SH-SY5Y (cell line): ENCODE measurements around the gene KIAA1755.

Experiments used
- GATA2 ChIP-seq: IDR thresholded peaks from 2 replicates; pipeline ENCODE4 v1.6.1; 2011; ENCODE audit warnings: mild to moderate bottlenecking, low read depth, low read length
- GATA3 ChIP-seq: IDR thresholded peaks from 2 replicates; pipeline ENCODE4 v1.6.1; 2011; ENCODE audit warnings: low read depth, mild to moderate bottlenecking, low read length, moderate library complexity

The KIAA1755 gene

DNA sequence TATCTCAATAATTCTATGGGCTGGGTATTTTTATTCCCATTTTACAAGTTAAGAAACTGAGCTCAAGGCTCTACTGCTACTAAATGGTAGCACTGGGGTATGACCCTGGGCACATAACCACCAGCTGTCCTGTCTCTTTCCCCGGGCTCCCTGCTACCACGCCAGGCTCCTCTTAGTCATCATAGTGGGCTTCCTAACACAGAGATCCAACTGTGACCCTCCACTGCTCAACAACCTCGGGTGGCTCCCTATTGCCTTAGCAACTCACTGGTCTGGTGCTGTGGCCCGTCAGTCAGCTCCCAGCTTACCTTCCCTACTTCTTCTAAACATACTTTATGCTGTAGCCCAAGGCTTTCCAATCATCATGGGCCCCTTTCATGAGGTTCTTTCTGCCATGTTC, 4.5 kb downstream of the KIAA1755 start:
- no peak for TF ChIP-seq GATA3
- TF ChIP-seq GATA2: no peak

DNA sequence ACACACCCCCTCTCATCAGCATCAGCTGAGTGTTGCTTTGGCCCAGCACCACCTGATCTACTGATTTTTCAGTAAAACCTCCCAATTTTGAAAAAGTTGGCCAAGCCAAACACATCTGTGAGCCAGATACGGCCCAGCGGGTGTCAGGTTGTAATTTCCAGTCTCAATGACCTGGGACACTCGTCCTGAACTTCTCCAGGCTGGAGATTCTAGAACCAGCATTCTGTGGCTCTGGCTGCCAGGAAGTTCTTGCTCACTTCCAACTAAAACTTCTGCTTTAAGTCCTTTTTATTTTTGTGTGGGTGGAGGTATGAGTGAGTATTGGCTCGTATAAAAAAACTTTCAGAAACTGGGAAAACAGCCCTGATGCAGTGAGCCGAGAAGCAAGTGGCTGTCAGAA, 5.1 kb downstream of the KIAA1755 start:
- TF ChIP-seq GATA3 (no peak), GATA2 (no peak)

DNA sequence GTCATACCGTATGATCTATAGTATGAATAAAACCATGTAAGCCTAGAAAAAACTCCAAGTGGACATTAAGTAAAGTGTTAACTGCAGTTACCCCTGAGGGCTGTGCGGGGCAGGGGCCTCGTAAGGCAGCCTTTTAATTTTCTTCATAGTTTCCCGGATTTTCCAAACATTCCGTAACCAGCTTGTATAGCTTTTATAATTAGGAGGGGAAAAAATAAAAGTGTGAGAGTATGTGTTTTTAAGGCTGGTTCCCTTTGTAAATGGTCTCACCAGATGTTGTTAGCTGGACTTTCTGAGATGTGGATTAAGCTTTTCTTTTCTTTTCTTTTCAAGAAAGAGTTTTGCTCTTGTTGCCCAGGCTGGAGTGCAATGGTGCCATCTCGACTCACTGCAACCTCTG, 7.0 kb downstream of the KIAA1755 start:
- TF ChIP-seq GATA3: no peak
- TF ChIP-seq GATA2: no peak

DNA sequence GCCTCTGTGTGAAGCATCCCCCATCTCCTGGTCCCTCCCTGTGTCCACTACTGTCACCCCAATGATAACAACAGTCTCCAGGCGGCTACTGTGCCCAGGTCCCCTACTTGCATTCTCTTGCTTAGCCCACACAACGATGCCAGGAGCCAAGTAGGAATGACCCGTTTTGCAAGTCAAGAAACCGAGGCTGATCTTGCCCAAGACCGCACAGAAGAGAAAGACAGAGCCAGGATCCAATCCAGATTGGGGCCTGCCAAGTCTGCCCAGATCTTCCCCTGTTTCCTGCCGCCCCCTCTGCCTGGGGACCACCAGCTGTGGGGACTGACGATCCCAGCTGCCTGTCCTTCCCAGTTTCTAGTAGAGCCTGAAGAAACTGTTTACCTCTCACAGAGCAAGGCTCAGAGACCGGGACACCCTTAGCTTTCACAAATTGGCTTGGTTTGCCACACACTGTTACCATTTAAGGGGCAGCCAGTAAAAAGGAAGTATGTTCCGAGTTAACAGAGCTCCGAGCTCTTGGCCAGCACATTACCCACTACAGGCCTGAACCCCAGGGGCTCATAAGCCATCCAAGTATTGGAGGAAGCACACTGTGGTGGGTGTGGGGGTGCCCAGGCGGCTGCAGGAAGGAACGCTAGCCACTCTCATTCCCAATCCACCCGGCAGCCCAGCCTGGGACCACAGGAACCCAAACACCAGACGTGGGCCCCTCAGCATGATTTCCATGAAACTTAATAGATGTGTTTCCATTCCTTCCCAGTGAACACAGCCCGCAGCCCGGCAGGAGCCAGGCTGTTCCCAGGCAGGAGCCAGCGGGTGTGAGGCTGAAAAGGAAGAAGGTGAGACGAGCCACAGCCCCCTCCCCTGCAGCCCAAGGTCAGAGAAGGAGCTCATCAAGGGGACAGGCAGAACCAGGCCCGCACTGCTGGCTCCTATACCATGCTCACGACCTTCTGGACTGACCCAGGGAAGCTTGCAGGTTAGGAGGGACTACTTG, 7.9 kb downstream of the KIAA1755 start:
- TF ChIP-seq GATA2 (no peak), GATA3 (no peak)

DNA sequence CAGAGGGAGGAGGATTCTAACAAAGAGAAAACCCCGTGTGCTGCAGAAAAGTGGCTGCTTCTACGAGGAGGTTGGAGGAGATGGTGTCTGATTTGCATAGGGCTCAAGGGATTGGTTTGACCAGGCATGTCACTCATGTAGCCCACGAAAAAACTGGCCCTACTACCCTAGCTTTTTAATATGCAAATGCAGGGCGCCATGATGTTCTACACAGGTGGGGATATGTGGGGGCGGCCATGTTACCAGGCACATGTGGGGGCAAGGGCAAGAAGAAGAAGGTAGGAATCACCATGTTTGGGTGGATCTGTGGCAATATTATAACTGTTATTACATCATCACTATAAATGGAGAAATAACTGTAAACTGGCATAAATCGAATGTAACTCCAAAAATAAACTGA, 9.9 kb downstream of the KIAA1755 start:
- TF ChIP-seq GATA3 (no peak), GATA2 (no peak)

DNA sequence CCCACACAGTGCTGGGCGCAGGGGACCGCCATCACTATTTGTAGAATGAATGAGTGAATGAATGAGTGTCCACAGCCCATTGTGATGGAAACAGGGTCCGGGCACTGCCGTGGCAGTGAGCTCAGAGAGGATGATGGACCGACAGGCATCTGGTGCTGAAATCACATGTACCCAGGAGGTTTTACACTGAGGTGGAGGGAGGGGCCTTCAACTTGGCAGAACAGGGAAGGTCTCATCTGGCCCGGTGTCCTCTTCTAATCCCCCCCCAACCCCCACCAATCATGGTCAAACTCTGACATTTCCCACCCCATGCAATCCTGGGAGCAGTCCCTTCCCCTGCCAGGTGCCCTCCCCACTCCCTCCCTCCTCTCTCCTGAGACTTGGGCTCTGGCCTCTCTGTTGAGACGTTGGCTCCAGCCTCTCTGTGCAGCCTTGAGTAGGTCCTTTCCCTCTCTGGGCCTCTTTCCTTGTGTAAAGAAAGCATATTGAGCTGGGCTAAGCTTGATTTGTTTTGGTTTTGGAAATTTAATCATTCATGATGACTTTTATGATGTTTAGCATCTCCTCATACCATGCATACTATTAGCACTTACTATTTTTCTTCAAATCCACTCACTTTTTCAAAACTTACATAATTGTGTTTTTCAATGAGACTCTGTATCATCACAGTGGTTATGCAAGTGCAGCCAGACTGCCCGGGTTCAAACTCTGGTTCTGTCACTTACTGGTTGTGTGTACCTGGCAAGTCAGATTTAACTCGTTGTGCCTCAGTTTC, 10.8 kb downstream of the KIAA1755 start:
- TF ChIP-seq GATA2 (no peak), GATA3 (no peak)

DNA sequence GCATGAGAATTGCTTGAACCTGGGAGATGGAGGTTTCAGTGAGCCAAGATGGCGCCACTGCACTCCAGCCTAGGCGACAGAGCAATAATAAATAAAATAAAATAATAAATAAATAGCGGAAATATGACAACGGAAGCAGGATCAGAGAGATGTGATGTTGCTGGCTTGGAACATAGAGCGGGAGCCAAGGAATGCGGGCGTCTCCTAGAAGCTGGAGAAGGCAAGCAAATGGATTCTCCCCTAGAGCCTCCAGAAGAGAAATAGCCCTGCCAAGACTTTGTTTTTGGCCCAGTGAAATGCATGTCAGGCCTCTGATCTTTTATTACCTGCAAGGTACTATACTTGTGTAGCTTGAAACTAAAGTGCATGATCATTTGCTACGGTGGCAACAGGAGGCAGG, 12.4 kb downstream of the KIAA1755 start:
- TF ChIP-seq GATA2 (no peak), GATA3 (no peak)

DNA sequence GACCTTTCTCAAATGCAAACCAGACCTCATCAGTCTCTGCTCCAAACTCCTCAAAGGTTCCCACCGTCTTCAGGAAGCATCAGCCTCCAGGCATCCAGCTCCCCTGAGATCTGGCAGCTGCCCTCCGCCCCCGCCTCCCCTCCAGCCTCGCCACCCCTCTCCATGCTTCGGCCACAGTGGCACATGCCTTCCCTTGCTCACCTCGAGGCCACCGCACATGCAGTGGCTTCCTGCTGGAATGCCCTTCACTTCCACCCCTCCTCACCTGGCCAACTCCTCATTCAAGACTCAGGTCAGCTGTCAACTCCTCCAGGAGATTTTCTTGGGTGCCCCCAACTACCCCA, 13.4 kb downstream of the KIAA1755 start:
- TF ChIP-seq GATA3 (no peak), GATA2 (no peak)

DNA sequence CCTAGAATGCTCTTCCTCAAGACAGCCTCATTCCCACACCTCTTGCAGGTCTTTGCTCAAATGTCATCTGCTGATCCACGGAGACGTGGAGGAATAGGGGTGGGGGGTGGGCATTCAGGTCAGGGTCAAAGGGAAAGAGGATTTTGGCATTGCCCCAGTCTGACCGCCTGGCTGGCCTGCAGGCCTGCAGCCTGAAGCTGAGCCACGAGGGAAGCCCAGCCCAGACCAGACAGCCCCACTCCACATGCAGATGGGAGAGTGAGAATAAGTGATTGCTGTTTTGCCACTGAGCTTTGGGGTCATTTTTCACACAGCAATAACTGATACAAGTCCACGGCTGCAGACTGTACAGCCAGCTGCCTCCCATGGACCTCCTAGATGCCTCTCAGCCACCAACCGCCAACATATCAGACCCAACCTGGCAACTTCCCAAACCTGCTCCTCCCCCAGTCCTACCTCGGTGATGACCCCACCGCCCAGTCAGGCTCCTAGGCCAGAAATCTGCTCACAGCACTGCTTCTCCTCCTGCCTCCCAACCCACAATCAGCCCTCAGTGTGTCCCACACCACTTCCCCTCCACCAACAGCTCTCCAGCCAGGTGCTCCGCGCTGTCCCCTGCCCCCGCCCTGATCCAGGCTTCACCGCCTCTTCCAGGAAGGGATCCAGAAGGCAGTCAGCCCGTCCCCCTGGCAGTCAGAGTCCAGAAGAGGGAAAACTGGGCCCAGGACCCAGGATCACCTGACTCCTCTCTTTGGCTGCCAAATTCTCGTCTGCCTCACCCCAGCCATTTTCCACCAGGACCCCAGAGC, 14.0 kb downstream of the KIAA1755 start:
- no peak for TF ChIP-seq GATA2
- TF ChIP-seq GATA3: no peak

DNA sequence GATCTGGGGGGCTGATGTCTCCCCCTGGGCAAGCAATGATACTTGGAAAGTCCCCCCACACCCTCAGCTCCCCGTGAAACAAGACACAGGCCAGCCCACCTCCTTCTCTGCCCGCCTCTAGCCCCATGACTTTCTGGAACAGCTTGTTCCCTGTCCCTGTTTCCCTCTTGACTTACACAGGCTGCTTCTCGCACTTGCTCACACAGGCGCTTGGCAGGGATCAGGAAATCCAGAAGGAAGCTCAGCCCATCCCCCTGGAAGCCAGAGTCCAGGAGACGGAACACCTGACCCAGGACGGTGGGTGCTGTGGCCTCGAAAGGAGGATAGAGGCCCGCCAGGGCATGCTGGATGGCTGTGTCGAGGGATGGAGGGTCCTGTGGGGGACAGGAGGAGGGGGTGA, 14.8 kb downstream of the KIAA1755 start:
- TF ChIP-seq GATA3: no peak
- TF ChIP-seq GATA2: no peak

DNA sequence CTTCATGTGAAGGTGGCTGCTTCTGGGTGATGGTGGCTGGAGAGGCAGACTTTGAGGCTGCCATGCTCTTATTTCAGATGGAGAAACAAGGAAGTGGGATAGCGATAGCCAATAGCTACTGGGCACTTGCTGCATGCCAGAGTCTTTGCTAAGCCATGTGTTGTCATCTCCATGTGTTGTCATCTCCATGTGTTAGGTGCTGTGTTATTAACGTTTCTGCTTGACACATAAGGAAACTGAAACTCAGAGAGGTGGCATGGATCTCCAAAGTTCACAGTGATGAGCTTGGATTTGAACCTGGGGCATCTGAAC, 16.9 kb downstream of the KIAA1755 start:
- TF ChIP-seq GATA2: no peak
- no peak for TF ChIP-seq GATA3

DNA sequence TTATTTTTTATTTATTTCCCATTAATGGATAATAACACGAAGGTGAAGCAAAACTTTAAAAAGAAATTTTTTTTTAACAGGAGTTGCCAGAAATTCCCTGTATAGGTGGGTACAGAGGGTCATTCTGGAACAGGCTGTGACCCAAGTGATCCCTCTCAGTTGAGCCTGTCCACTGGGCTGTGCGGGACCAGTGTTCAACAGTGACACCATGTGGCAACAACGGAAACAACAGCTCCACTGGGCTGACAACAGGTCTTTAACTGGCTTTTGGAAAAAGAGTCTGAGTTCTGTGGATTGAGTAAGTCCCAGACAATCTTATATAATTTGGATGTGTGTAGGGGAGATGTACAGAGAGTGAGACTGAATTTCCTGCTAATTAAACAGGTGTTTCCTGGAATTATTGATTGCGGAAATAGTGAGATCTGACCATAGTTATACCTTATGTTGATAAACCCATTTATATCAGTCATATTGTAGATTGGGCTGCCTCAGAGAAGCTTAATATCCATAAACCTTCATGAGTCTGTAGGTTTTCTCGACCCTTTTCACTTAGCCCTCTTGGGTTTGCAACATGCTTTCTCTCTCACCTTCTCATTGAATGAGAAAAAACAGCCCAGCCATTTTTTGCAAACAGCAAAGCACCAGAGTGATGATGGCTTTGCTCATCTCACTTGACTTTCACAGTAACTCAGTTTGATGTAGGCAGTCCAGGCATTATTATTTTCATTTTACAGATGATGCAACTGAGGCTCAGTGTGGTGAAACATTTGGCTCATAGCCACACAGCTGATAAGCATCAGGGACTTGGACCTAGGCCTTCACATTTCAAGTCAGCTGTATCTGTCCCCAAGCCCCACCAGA, 17.5 kb downstream of the KIAA1755 start:
- TF ChIP-seq GATA2: no peak
- TF ChIP-seq GATA3: no peak

DNA sequence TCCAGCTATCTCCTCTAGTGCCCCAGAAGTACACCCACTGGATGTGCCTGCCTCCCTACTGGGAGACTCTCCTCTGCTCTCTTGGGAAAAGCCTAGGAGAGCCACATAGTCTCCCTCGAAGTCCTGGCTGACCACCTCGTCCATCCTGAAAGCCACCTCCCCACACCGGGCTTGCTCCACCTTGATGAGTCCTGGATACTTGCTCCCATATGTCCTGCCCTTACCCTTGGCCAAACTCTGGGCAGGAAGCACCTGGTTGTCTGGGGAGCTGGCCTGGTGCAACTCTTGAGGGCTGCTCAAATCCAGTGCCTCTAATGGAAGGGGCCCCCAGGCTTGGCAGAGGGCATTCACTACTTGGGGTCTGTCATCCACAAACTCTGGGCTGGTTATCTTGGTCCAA, 19.3 kb downstream of the KIAA1755 start:
- TF ChIP-seq GATA2 (no peak), GATA3 (no peak)
